Spleen (tissue), 7 donors: ENCODE data around the gene SIDT2.

Experiments
- POLR2A ChIP-seq, 3 donors: fragments of 450-650 bp; IDR thresholded peaks; one replicate each; pipeline ENCODE4 v1.5.1; 2017; ENCODE audit warnings: antibody characterized with exemption in 3 of 3, mild to moderate bottlenecking in 1 of 3
- POLR2AphosphoS5 ChIP-seq, 3 donors: sonication (generic); formaldehyde crosslinking; IDR thresholded peaks; one replicate each; pipeline ENCODE4 v1.5.1; 2017; ENCODE audit warnings: antibody characterized with exemption in 3 of 3
- TF ChIP-seq, protein P1 (sequence below), 11 experiments: fragments of 200-600 bp in 7 of 11; fragments of 450-650 bp in 4 of 11; sonication (generic) in 4 of 11; IDR thresholded peaks in 8 of 11; conservative IDR thresholded peaks in 3 of 11; 1 replicate in 7 of 11; 2 replicates in 4 of 11; pipeline versions ENCODE4 v1.4.0 to v1.8.0; 2016 to 2021; ENCODE audit warnings: antibody characterized with exemption in 11 of 11, inconsistent platforms in 4 of 11, mild to moderate bottlenecking in 1 of 11
- donor health status: DM: no; HTN: no; CAD: no; lungs with moderate emphysema.
- donor health status: DM: no; HTN: no; CAD: no.
- donor health status: DM: no; HTN: no; CAD: no.

GRCh38 chr11:117200813-117201657, 22.5 kb downstream of the SIDT2 start:
- TF ChIP-seq, protein P1, sequence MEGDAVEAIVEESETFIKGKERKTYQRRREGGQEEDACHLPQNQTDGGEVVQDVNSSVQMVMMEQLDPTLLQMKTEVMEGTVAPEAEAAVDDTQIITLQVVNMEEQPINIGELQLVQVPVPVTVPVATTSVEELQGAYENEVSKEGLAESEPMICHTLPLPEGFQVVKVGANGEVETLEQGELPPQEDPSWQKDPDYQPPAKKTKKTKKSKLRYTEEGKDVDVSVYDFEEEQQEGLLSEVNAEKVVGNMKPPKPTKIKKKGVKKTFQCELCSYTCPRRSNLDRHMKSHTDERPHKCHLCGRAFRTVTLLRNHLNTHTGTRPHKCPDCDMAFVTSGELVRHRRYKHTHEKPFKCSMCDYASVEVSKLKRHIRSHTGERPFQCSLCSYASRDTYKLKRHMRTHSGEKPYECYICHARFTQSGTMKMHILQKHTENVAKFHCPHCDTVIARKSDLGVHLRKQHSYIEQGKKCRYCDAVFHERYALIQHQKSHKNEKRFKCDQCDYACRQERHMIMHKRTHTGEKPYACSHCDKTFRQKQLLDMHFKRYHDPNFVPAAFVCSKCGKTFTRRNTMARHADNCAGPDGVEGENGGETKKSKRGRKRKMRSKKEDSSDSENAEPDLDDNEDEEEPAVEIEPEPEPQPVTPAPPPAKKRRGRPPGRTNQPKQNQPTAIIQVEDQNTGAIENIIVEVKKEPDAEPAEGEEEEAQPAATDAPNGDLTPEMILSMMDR (IDR thresholded peaks at IDR 0.05 in 8 of 11, conservative IDR thresholded peaks at IDR 0.05 in 3 of 11), result no peak
- TF ChIP-seq POLR2A (IDR thresholded peaks at IDR 0.05) (no peak), POLR2AphosphoS5 (IDR thresholded peaks at IDR 0.05) (peak in 2 of 3 donors; percentile 25 to 42)
